BE2C (cell line): ENCODE results near the gene CAMTA1.

Experiments used
- DNase-seq: peaks from one replicate; pipeline ENCODE4 v3.0.0-alpha.2; 2020
- H3K27me3 ChIP-seq: fragments of 250-450 bp; sonication (Bioruptor Pico); 2 replicates; pipeline ENCODE4 v1.5.1; 2020; ENCODE audit warnings: mild to moderate bottlenecking
- H3K36me3 ChIP-seq: fragments of 250-450 bp; sonication (Bioruptor Pico); 2 replicates; pipeline ENCODE4 v1.5.1; 2020; ENCODE audit warnings: mild to moderate bottlenecking
- H3K4me1 ChIP-seq: fragments of 250-450 bp; sonication (Bioruptor Pico); 2 replicates; pipeline ENCODE4 v1.5.1; 2020
- H3K4me3 ChIP-seq: 2 replicates; pipeline ENCODE4 v1.5.1; 2011; ENCODE audit warnings: low read depth, low read length
- H3K9me3 ChIP-seq: fragments of 250-450 bp; sonication (Bioruptor Pico); 2 replicates; pipeline ENCODE4 v1.5.1; 2020
- TF ChIP-seq, protein P1 (sequence below): IDR thresholded peaks from 2 replicates; pipeline ENCODE4 v1.5.1; 2012; ENCODE audit warnings: mild to moderate bottlenecking, low read depth, low read length

Gene CAMTA1

GRCh38 chr1:6777813-6778212 is 7.4 kb upstream of the CAMTA1 start:
- H3K27me3 ChIP-seq, result no peaks in the 10 kb centered on the region
- H3K9me3 ChIP-seq, result no peaks in the 10 kb centered on the region
- TF ChIP-seq, protein P1, sequence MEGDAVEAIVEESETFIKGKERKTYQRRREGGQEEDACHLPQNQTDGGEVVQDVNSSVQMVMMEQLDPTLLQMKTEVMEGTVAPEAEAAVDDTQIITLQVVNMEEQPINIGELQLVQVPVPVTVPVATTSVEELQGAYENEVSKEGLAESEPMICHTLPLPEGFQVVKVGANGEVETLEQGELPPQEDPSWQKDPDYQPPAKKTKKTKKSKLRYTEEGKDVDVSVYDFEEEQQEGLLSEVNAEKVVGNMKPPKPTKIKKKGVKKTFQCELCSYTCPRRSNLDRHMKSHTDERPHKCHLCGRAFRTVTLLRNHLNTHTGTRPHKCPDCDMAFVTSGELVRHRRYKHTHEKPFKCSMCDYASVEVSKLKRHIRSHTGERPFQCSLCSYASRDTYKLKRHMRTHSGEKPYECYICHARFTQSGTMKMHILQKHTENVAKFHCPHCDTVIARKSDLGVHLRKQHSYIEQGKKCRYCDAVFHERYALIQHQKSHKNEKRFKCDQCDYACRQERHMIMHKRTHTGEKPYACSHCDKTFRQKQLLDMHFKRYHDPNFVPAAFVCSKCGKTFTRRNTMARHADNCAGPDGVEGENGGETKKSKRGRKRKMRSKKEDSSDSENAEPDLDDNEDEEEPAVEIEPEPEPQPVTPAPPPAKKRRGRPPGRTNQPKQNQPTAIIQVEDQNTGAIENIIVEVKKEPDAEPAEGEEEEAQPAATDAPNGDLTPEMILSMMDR, result no peak
- H3K4me3 ChIP-seq, result no peak overlapping the region
- no peak for DNase-seq
- H3K36me3 ChIP-seq, result no peaks in the 10 kb centered on the region
- H3K4me1 ChIP-seq, result no peaks in the 10 kb centered on the region

GRCh38 chr1:6779089-6779805 is 6.0 kb upstream of the CAMTA1 start:
- Histone ChIP-seq H3K36me3 (no peaks in the 10 kb centered on the region), H3K4me1 (no peaks in the 10 kb centered on the region), H3K27me3 (no peaks in the 10 kb centered on the region), H3K9me3 (no peaks in the 10 kb centered on the region), H3K4me3 (no peak overlapping the region)
- DNase-seq, result no peak
- TF ChIP-seq, protein P1, result no peak

- TF ChIP-seq, protein P1, result no peak
Observed at GRCh38 chr1:6782151-6782550, 3.1 kb upstream of the CAMTA1 start.

GRCh38 chr1:6783221-6783620 is 2.0 kb upstream of the CAMTA1 start:
- Histone ChIP-seq H3K4me3 (no peak overlapping the region), H3K9me3 (no peaks in the 10 kb centered on the region), H3K4me1 (no peaks in the 10 kb centered on the region), H3K27me3 (no peaks in the 10 kb centered on the region), H3K36me3 (no peaks in the 10 kb centered on the region; the same call in 1 of the 2 replicates)
- TF ChIP-seq, protein P1, result no peak
- DNase-seq, result no peak

More at GRCh38 chr1:6782151-6782550, 3.1 kb upstream of the CAMTA1 start:
- DNase-seq, result no peak
- Histone ChIP-seq H3K36me3 (no peaks in the 10 kb centered on the region), H3K9me3 (no peaks in the 10 kb centered on the region), H3K4me1 (no peaks in the 10 kb centered on the region), H3K4me3 (no peak overlapping the region), H3K27me3 (no peaks in the 10 kb centered on the region)

DNA sequence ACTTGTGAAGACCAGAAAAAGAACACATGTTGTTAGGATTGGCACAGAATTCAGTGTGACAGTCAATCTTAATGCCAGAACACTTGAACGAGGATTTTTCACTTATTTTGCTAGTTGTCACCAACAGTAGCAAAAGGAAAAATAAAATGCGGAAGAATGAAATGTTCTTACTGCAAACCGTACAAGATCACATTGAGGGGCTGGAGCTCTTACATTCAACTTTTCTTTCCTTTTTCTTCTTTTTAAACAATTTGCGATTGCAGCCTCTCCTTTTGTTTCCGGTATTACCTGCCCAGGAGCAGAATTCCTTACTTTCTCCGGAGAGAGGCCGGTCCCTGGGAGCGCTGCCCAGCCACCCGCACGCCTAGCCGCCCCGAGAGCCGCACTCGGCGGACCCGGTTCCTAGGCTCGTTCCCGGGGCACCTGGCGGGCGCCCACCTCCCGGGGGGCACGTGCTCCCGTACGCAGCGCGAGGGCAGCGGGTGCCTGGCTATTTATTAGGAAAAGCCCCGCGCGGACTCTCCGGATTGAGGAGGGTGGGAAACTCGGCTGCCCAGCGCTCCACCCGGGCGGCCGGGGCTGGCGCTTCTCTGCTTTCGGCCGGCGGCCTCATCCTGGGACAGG is 1.2 kb upstream of the CAMTA1 start:
- DNase-seq, result no peak
- Histone ChIP-seq H3K4me3 (peak overlapping the region; percentile 66), H3K27me3 (no peaks in the 10 kb centered on the region), H3K36me3 (no peaks in the 10 kb centered on the region; the same call in 1 of the 2 replicates), H3K4me1 (no peaks in the 10 kb centered on the region), H3K9me3 (no peaks in the 10 kb centered on the region)
- TF ChIP-seq, protein P1, result no peak
